HG03558 (cell line): ENCODE measurements around the gene FKBP2.

ENCODE experiments used
- ATAC-seq: cut with Tn5 transposase; IDR thresholded peaks from one replicate; pipeline ENCODE4 v1.9.1; 2021; ENCODE audit warnings: moderate number of reproducible peaks; ENCODE audit not compliant: unreplicated experiment; ENCODE audit errors: extremely low read depth

Gene FKBP2

DNA sequence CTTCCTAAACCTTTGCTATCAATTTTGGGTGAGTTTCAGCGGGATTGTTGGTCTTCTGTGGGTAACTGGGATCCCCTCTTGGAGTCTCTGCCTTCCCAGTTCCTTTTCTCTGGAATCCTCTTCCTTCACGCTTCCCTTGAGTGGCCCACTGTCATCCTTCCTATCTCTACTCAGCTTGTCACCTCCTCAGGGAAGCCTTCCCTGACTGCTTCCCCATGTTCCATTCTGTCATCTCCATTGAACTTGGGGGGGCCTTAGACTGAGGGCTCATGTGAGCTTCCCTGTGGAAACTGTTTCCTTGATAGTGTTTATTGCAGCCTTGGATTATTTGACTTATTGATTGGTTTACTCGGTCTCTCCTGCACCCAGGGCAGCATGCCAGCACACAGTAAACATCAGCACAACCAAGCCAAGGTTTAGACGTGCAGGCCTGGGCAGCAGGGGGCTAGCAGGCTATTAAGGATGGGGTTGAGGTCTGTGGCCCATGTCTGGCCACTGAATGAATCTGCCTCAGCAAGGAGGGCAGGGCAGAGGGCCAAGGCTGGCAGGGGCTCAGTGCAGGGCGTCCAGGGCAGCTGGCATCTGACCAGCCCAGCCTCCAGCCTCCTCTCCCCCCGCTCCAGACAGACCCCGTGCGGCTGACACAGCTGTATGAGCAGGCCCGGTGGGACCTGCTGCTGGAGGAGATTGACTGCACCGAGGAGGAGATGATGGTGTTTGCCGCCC lies 22.1 kb upstream of the FKBP2 start:
- ATAC-seq: no peak

DNA sequence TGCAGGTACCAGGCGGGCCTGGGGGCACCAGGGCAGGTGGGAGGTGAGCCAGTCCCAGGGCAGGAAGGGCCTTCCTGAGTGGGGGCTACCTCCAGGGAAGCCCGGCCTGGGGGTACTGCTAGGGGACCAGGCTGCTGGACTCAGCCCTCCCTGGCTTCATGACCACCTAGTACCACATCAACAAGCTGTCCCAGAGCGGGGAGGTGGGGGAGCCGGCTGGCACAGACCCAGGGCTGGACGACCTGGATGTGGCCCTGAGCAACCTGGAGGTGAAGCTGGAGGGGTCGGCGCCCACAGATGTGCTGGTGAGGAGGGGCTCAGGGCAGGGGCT lies 21.6 kb upstream of the FKBP2 start:
- no peak for ATAC-seq

DNA sequence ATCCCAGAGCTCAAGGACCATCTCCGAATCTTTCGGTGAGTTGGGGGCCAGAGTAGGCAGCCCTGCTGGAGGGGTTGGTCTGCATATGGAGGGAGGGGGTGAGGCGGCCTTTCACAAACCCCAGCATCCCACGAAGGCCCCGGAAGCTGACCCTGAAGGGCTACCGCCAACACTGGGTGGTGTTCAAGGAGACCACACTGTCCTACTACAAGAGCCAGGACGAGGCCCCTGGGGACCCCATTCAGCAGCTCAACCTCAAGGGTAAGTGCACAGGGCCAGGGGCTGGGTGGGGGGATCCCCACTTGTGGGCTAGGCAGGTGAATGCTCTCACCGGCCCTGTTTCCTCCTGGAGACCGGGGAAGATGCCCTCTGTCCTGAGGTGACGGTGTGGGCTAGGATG lies 21.1 kb upstream of the FKBP2 start:
- no peak for ATAC-seq

DNA sequence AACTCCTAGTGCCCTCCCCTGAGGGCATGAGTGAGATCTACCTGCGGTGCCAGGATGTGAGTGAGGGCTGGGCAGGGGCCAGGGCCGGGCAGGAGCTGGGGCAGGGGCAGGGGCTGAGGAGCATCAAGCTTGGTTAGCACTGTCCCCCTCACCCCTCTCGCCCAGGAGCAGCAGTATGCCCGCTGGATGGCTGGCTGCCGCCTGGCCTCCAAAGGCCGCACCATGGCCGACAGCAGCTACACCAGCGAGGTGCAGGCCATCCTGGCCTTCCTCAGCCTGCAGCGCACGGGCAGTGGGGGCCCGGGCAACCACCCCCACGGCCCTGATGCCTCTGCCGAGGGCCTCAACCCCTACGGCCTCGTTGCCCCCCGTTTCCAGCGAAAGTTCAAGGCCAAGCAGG lies 20.6 kb upstream of the FKBP2 start:
- no peak for ATAC-seq

DNA sequence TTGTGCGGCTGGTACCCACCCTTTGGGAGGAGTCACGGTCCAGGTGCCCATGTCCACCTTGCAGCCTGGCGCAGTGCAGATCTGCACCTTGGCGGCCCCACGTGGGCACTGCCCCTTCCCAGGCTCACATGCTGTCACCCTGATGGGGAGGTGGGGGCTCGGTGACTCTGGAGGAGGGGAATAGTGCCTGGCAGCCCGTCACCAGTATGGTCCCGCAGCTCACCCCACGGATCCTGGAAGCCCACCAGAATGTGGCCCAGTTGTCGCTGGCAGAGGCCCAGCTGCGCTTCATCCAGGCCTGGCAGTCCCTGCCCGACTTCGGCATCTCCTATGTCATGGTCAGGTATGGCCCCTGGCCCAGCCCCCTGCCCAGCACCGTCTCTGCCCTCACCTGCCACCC lies 20.1 kb upstream of the FKBP2 start:
- ATAC-seq: no peak

DNA sequence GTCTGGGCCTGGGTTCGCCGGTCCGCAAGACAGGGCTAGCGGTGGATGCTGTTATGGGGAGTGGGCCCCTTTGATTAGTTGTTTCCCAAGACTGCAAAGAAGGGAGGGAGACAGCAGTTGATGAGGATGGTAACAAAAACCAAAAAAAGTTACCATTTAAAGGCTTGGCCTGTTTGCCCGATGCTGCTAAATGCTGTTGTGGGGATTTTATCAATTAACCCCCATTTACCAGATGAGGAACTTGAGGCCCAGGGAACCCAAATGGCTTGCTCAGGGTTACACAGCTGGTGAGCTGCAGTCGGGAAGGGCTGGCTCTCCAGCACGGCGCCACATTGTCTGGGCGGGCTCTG lies 18.3 kb upstream of the FKBP2 start:
- no peak for ATAC-seq

DNA sequence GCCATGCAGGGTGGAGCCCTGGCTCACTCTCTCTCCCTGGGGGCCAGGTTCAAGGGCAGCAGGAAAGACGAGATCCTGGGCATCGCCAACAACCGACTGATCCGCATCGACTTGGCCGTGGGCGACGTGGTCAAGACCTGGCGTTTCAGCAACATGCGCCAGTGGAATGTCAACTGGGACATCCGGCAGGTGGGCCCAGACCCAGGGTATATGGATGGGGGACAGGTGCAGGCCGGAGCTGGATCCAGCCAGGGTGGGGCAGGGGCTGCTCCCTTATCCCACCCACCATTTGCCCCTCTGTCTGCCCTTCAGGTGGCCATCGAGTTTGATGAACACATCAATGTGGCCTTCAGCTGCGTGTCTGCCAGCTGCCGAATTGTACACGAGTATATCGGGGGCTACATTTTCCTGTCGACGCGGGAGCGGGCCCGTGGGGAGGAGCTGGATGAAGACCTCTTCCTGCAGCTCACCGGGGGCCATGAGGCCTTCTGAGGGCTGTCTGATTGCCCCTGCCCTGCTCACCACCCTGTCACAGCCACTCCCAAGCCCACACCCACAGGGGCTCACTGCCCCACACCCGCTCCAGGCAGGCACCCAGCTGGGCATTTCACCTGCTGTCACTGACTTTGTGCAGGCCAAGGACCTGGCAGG lies 17.8 kb upstream of the FKBP2 start:
- ATAC-seq: no peak

DNA sequence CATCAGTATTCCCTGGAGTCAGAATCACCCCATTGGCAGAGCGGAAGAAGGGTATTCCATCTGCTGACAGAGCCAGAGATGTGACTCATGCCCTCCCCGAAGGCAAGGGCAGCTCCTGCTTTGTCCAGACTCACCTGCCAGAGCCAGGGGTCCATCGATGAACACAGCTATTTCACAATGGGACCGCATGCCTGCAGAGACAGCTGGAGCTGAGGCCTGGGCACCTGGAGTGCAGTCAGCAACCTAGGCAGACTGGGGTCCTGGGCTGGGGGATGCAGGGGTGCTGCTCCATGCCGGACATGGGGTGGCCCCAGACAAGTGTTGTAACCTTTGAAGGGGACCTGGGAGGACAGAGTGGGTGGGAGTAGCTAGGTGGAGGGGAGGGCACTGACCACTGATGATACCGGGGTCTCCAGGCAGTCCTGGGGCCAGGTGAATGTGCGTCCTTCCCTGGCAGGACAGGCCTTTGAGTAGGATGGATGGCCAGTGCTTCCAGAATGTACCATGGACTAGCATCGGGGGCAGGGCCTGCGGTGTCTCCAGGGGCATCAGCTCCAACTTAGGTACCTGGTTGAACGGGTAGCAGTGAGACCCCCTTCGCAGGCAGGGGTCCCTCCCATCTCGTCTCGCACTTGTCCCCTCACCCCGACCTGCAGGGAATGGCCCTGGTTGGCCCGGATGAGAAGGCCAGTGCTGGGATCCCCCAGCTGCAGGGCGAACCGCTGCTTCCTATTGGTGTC lies 16.6 kb upstream of the FKBP2 start:
- no peak for ATAC-seq

DNA sequence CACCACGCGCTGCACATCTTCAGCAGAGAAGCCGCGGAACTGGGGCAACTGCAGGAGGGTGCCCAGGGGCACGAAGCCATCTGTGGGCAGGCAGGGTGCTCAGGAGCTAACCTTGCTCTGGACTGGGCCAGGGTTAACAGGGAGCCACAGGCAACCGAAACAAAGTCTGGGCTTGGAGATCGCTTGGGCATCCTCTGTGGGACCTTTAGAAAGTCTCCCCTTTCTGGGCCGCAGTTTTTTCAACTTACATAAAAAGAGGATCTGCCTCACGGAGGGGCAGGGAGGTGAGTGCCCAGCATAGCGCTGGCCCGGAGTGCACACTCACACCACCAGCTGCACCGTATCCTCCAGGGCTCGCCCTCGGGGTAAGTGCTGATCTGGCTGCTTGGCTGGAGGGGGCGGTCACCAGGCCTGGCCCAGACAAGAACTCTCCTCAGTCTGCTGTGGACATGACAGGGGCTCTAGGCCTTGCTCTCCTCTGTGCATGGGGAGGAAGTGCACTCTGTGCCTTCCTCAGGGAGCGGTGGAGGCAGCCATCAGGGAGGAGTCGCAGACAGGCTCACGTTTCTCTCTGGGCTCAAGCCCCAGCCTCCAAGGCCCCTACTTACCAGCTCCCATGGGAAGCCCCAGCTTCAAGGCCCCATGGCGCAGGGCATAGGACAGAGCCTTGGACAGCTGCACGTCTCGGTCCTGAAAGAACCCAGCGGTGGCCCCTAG lies 15.8 kb upstream of the FKBP2 start:
- ATAC-seq: no peak

DNA sequence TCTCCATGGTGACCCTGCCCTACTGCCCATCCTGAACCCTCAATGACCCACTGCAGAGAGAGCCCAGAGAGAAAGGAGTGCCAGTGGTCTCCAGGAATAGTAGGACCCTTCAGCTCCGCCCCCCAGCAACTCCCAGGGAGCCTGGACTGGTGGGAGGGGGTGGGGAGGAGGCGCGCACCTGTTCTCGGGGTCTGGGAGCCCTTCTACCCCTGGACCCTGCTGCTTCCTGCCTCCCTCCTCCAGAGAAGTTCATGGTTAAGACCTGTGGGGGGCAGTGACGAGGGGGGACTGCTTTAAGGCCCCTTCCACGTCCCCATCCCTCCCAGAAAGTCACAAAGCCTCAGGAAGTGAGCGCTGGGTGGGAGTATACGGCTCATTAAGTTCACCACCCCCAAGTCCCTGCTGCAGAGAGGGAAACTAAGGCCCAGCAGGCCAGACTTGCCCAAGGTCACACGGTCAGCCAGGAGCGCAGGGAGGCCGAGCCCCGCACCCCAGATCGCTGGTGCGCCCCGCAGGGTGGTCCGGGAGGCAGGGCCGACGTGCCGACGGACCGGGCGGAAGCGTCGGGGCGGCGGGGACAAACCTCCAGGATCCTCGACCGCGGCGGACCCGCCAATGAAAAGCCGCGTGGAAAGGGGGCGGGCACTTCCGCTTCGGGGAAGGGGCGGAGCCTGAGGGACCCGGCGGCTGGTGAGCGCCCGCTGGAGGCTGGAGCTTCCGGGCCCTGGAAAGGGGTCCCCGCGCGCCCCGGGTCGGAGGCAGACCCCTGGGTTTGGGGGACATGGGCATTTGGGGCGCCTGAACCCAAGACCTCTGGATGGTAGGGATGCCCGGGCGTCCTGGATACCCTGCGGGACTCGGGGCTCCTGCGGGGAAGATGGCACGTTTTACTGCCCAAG lies 15.0 kb upstream of the FKBP2 start, which contains the start of the genes NUDT22 and TRPT1:
TSS of gene NUDT22 (plus strand) at position 667 of the 899 bp plus-strand sequence. CDS start 379 bp downstream, outside the sequence.
TSS of gene TRPT1 (minus strand) at position 579 of the 899 bp plus-strand sequence. CDS start at position 253, 326 bp downstream.
- no peak for ATAC-seq

DNA sequence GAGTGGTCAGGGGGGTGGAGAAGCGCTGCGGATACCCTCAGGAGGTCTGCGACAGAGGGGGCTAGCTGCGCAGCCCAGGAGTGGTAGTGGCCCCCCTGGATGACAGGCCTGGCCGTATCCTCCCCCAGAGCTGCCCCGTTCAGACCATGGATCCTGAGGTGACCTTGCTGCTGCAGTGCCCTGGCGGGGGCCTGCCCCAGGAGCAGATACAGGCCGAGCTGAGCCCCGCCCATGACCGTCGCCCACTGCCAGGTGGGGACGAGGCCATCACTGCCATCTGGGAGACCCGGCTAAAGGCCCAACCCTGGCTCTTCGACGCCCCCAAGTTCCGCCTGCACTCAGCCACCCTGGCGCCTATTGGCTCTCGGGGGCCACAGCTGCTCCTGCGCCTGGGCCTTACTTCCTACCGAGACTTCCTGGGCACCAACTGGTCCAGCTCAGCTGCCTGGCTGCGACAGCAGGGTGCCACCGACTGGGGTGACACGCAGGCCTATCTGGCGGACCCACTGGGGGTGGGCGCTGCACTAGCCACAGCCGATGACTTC lies 14.3 kb upstream of the FKBP2 start:
- ATAC-seq: no peak

DNA sequence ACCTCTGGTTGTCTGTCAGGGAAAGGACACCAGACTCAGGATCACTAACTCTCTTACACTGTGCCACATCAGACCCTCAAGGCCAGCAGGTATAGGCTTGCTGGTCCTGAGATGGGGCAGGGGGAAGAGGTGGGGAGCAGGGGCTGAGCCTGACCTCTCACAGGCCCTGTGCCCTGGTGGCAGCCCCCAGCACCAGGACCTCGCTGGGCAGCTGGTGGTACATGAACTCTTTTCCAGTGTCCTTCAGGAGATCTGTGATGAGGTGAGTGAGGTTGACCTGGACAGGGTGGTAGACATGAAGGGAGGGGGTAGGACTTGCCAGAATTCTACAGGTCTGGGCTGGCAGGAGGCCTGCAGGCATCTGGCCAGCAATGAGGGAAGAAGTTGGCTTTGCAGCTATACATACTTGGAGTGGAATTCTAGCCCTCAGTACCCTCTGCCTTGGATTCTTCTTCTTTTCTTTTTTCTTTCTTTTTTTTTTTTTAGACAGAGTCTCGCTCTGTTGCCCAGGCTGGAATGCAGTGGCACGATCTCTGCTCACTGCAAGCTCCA lies 13.4 kb upstream of the FKBP2 start:
- no peak for ATAC-seq

DNA sequence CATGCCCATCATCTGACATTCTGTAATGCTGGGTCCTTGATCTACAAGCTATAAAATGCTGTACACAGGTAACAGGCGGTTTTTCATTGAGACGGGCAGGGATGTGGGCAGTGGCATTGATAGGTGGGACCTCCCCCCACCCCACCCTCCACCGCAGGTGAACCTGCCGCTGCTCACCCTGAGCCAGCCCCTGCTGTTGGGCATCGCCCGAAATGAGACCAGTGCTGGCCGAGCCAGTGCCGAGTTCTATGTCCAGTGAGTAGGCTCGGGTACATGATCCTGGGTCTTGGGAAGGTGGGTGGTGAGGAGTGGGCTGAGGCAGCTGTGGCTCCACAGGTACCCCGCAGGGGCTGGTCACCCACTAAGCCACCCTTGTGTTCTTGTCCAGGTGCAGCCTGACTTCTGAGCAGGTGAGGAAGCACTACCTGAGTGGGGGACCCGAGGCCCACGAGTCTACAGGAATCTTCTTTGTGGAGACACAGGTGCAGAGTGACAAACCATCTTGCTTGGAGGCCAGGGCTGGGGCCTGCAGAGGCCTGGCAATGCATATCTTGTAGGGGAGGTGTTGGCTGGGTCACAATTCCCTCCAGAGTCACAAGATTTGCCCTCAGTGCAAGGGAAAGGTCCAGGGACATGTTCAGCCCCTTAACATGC lies 11.7 kb upstream of the FKBP2 start:
- no peak for ATAC-seq

DNA sequence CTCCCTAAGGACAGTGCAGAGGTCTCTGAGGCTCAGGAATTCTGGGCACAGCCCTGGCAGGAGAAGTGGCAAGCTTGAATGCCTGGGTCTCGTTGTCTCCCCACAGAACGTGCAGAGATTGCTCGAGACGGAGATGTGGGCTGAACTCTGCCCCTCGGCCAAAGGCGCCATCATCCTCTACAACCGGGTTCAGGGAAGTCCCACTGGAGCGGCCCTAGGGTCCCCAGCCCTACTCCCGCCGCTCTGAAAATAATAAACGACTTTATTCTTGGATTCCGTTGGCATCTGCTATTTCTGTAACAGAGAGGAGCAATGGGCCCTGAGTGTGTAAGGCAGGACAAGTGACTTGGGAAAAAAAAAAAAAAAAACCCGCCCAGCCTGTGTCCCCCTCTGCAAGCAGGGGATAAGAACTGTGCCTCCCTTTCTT lies 11.1 kb upstream of the FKBP2 start:
- ATAC-seq: no peak

DNA sequence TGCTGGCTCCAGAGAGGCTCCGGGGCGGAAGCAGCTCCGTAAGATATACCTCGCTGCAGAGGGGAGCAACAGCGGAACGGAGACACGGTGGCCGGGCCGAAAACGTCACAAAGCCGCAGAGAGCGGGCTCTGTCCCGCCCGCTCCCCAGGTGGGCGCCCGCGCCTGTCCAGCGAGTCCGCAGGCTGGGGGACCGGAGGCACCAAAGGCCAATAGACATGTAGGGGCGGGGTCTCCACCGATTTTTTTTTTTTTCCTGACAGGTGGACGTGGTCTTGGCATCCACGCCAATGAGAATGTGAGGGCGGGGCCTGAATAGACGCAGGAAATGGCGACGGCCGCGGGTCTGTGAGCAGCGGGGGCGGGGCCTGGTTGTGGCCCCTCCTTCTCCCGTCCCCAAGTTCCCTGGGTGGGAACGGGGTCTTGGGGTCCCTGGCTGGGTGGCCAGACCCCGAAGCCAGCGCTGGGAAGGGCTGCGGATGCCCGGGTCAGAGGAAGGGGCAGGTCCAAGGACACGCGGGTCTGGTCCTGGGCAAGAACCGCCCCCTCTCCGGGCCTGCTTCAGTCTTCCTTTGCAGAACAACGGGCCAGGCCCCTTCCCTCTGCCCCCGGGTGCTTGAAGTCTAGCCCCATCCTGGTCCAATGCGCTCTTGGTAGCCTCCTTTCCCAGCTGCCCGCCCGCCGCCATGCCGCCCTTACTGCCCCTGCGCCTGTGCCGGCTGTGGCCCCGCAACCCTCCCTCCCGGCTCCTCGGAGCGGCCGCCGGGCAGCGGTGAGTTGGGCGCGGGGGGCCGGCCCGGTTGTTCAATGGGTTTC lies 10.5 kb upstream of the FKBP2 start, which contains the start of gene DNAJC4:
TSS of gene DNAJC4 (plus strand) at position 378 of the 814 bp plus-strand sequence. CDS start at position 685, 307 bp downstream.
- ATAC-seq: no peak

DNA sequence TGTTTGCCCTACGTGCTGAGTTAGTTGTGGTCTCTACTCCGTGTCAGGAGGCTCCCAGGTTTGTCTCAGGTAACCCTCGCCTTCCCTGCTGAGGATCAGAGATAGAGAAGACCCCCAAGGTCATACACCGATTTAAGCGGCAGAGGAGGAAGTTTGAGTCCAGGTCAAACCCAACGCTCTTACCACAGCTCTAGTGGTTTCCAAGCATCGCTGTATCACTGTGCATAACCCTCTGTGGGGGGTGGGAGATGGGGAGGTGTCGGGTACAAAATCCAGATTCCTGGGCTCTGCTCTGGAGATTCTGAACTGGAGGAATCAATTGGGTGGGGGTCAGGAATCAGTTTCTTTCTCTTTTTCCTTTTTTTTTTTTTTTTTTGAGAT lies 9.9 kb upstream of the FKBP2 start:
- no peak for ATAC-seq

DNA sequence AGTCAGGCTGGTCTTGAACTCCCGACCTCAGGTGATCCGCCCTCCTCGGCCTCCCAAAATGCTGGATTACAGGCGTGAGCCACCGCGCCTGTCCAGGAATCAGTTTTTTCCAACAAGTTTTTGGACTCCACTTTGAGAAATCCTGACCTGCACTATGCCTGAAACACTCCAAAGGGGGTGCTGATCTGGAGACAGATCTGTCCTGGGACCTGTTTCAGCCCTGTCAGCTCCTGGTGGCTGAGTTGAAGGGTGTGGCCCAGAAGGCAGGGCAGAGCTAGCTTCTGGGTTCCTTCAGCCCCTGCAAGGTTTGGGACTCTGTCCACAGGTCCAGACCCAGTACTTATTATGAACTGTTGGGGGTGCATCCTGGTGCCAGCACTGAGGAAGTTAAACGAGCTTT lies 9.3 kb upstream of the FKBP2 start:
- ATAC-seq: no peak
